ENCODE results near the gene PRXL2A. TPM values are rescaled to one million over a fixed set of nuclear protein-coding genes. Genes with fewer than 3 reads are reported as not detected.

The PRXL2A gene
- polyA plus RNA-seq, 3 donors = 0.61 to 4.1 (median 3.4) TPM

- Histone ChIP-seq H3K27me3 (ENCODE audit: control insufficient read depth in 2 of 2, insufficient read depth in 2 of 2, low read length in 2 of 2) (no peaks in the 10 kb centered on the region), H3K79me2 (ENCODE audit: insufficient read depth, low read length) (no peaks in the 10 kb centered on the region), H3K27ac (ENCODE audit: low read depth in 1 of 2, low read length in 2 of 2) (no peak overlapping the region), H3K9ac (ENCODE audit: insufficient read depth, low read length, poor library complexity, severe bottlenecking) (no peak overlapping the region), H3K36me3 (replicated peaks in 1 of 2; ENCODE audit: control insufficient read depth in 1 of 2, insufficient read depth in 2 of 2, low read length in 2 of 2) (no peaks in the 10 kb centered on the region), H3K4me1 (ENCODE audit: control insufficient read depth in 1 of 2, insufficient read depth in 2 of 2, low read length in 2 of 2) (peaks cover 51 to 55% of the 10 kb centered on the region in 2 donors), H2AFZ (ENCODE audit: insufficient read depth, low read depth, low read length, poor library complexity, severe bottlenecking) (no peak overlapping the region), H3K4me2 (replicated peaks; ENCODE audit: extremely low read depth, low read length, poor library complexity, severe bottlenecking) (no peak overlapping the region), H3K9me3 (replicated peaks in 1 of 2; ENCODE audit: control insufficient read depth in 1 of 2, insufficient read depth in 1 of 2, low read length in 2 of 2) (no peaks in the 10 kb centered on the region), H3K4me3 (replicated peaks in 1 of 3; ENCODE audit: low read depth in 2 of 3, low read length in 3 of 3) (no peak overlapping the region), H4K20me1 (ENCODE audit: insufficient read depth, low read length) (no peaks in the 10 kb centered on the region)
- no peak for TF ChIP-seq CTCF (IDR thresholded peaks at IDR 0.05)
- Mint-ChIP-seq H3K4me3 (no peak overlapping the region), H3K27ac (peak overlapping the region in 2 of 7 donors; percentile 50 to 71), H3K36me3 (no peaks in the 10 kb centered on the region), H3K9me3 (no peaks in the 10 kb centered on the region), H3K4me1 (peaks cover 55% of the 10 kb centered on the region), H3K27me3 (ENCODE audit: low read depth in 3 of 3) (peaks cover 0 to 3% (median 1%) of the 10 kb centered on the region in 3 donors)
- DNase-seq = no peak
- 100% methylated on average over 4 of the region's 9 CpGs for WGBS (ENCODE audit: insufficient coverage)
- intact Hi-C loops (cut with micrococcal nuclease) = no loop called here
Measured at GRCh38 chr10:80390740-80391139, 17.6 kb upstream of the PRXL2A start.

GRCh38 chr10:80392250-80392649 is 16.1 kb upstream of the PRXL2A start:
- Mint-ChIP-seq H3K27me3 (ENCODE audit: low read depth in 3 of 3) (peaks cover 0 to 3% (median 0%) of the 10 kb centered on the region in 3 donors), H3K36me3 (no peaks in the 10 kb centered on the region), H3K27ac (peak overlapping the region; percentile 79 to 96 (median 88)), H3K4me1 (peaks cover 50% of the 10 kb centered on the region), H3K9me3 (no peaks in the 10 kb centered on the region), H3K4me3 (peak overlapping the region; percentile 59 to 86)
- peaks cover 51 to 55% of the 10 kb centered on the region in 2 donors for H3K4me1 ChIP-seq (ENCODE audit: control insufficient read depth in 1 of 2, insufficient read depth in 2 of 2, low read length in 2 of 2)
- no CpG with 5 or more reads among the region's 6 CpGs for WGBS (ENCODE audit: insufficient coverage)
- no peak for TF ChIP-seq CTCF (IDR thresholded peaks at IDR 0.05)
- H3K79me2 ChIP-seq (ENCODE audit: insufficient read depth, low read length) = no peaks in the 10 kb centered on the region
- H3K9ac ChIP-seq (ENCODE audit: insufficient read depth, low read length, poor library complexity, severe bottlenecking) = peak overlapping the region; percentile 18
- no peaks in the 10 kb centered on the region for H3K27me3 ChIP-seq (ENCODE audit: control insufficient read depth in 2 of 2, insufficient read depth in 2 of 2, low read length in 2 of 2)
- DNase-seq = peak; percentile 21 to 70 (median 62)
- H3K4me2 ChIP-seq (replicated peaks; ENCODE audit: extremely low read depth, low read length, poor library complexity, severe bottlenecking) = peak overlapping the region; percentile 54
- peak overlapping the region in 2 of 3 experiments; percentile 34 to 59 for H3K4me3 ChIP-seq (replicated peaks in 1 of 3; ENCODE audit: low read depth in 2 of 3, low read length in 3 of 3)
- no peaks in the 10 kb centered on the region for H4K20me1 ChIP-seq (ENCODE audit: insufficient read depth, low read length)
- H3K9me3 ChIP-seq (replicated peaks in 1 of 2; ENCODE audit: control insufficient read depth in 1 of 2, insufficient read depth in 1 of 2, low read length in 2 of 2) = no peaks in the 10 kb centered on the region
- H3K27ac ChIP-seq (ENCODE audit: low read depth in 1 of 2, low read length in 2 of 2) = peak overlapping the region; percentile 55 to 72
- peak overlapping the region; percentile 63 for H2AFZ ChIP-seq (ENCODE audit: insufficient read depth, low read depth, low read length, poor library complexity, severe bottlenecking)
- H3K36me3 ChIP-seq (replicated peaks in 1 of 2; ENCODE audit: control insufficient read depth in 1 of 2, insufficient read depth in 2 of 2, low read length in 2 of 2) = no peaks in the 10 kb centered on the region
- intact Hi-C loops (cut with micrococcal nuclease) = no loop called here
